Osteoblast (primary cell): ENCODE results near the gene FRMD4A. TPM values are rescaled to one million over a fixed set of nuclear protein-coding genes. Genes with fewer than 3 reads are reported as not detected.

ENCODE experiments used
- DNase-seq: peaks from one replicate; pipeline ENCODE4 v3.0.0; 2011; ENCODE audit warnings: low spot score, mixed read lengths; ENCODE audit not compliant: insufficient read length; ENCODE audit errors: missing footprints
- H2AFZ ChIP-seq: 2 replicates; pipeline ENCODE4 v1.6.0; 2011; ENCODE audit warnings: mild to moderate bottlenecking, low read length
- H3K27ac ChIP-seq: 2 replicates; pipeline ENCODE4 v1.5.1; 2011; ENCODE audit warnings: mild to moderate bottlenecking, low read depth, low read length, moderate library complexity
- H3K27me3 ChIP-seq: 2 replicates; pipeline ENCODE4 v1.6.0; 2012; ENCODE audit warnings: mild to moderate bottlenecking, control low read depth, inconsistent platforms, low read length, moderate library complexity; ENCODE audit not compliant: insufficient read depth
- H3K36me3 ChIP-seq: 2 replicates; pipeline ENCODE4 v1.5.1; 2011; ENCODE audit warnings: mild to moderate bottlenecking, low read length, control low read depth, moderate library complexity; ENCODE audit not compliant: insufficient read depth
- H3K4me1 ChIP-seq: 2 replicates; pipeline ENCODE4 v1.5.1; 2011; ENCODE audit warnings: mild to moderate bottlenecking, low read length, control low read depth, moderate library complexity; ENCODE audit not compliant: insufficient read depth
- H3K4me2 ChIP-seq: 2 replicates; pipeline ENCODE4 v1.6.0; 2011; ENCODE audit warnings: mild to moderate bottlenecking, low read length; ENCODE audit not compliant: insufficient read depth
- H3K4me3 ChIP-seq: fragments of 200-600 bp; sonication (generic); 3 replicates; pipeline ENCODE4 v1.5.1; 2012; ENCODE audit warnings: mild to moderate bottlenecking, low read length, inconsistent platforms; ENCODE audit not compliant: insufficient read depth
- H3K79me2 ChIP-seq: 2 replicates; pipeline ENCODE4 v1.6.0; 2012; ENCODE audit warnings: mild to moderate bottlenecking, low read length, control low read depth, inconsistent platforms; ENCODE audit not compliant: insufficient read depth
- H3K9me3 ChIP-seq: 2 replicates; pipeline ENCODE4 v1.5.1; 2011; ENCODE audit warnings: low read depth, low read length, control low read depth
- H4K20me1 ChIP-seq: 2 replicates; pipeline ENCODE4 v1.6.0; 2012; ENCODE audit warnings: mild to moderate bottlenecking, low read length, control low read depth; ENCODE audit not compliant: insufficient read depth
- CTCF ChIP-seq: IDR thresholded peaks from 2 replicates; pipeline ENCODE4 v1.5.1; 2011; ENCODE audit warnings: mild to moderate bottlenecking, low read depth, low read length, moderate library complexity; ENCODE audit errors: extremely low read depth
- total RNA-seq: library from RNA; depleted of rRNA; stranded (reverse); fragments of >200 nt; gene quantifications from 2 replicates; pipeline ENCODE4 v1.2.3, GENCODE V29; 2012

Gene FRMD4A
- total RNA-seq, 1 donor = 41.3 TPM

DNA sequence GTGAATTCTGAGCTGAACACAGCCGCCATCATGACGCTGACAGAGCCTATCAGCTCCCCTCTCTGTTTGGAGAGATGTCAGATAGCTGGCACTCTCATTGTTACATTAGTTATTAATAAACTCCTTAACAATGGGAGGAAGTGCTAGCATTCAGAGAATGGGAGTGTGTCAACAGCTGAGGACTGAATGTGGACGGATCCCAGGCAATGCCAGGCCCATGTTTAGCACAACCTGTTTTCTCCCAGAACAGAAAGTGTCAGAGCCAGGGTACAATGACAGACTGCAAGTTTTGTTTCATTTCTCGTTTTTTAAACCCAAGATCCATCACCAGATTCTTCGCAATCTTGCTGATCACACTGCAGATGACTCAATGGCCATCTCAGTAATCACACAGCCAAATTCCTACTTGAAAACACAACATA lies 644.4 kb downstream of the FRMD4A start:
- DNase-seq = no peak
- Histone ChIP-seq H3K4me3 (no peak overlapping the region), H3K36me3 (peaks cover 43% of the 10 kb centered on the region), H3K27me3 (no peaks in the 10 kb centered on the region), H3K4me2 (no peak overlapping the region), H3K4me1 (peaks cover 32% of the 10 kb centered on the region), H3K27ac (peak overlapping the region; percentile 97), H3K9me3 (no peaks in the 10 kb centered on the region), H2AFZ (no peak overlapping the region), H4K20me1 (peaks cover 2% of the 10 kb centered on the region), H3K79me2 (peaks cover 20% of the 10 kb centered on the region)
- TF ChIP-seq CTCF = no peak

GRCh38 chr10:13685885-13686284 lies 644.8 kb downstream of the FRMD4A start:
- no peaks in the 10 kb centered on the region for H3K9me3 ChIP-seq
- peaks cover 32% of the 10 kb centered on the region for H3K4me1 ChIP-seq
- H3K4me3 ChIP-seq = no peak overlapping the region
- H2AFZ ChIP-seq = no peak overlapping the region
- H3K36me3 ChIP-seq = peaks cover 41% of the 10 kb centered on the region
- no peak for DNase-seq
- H3K4me2 ChIP-seq = no peak overlapping the region
- H3K27me3 ChIP-seq = no peaks in the 10 kb centered on the region
- H4K20me1 ChIP-seq = peaks cover 4% of the 10 kb centered on the region
- H3K79me2 ChIP-seq = peaks cover 24% of the 10 kb centered on the region
- no peak for TF ChIP-seq CTCF
- H3K27ac ChIP-seq = peak overlapping the region; percentile 97

GRCh38 chr10:13684806-13685482 lies 645.8 kb downstream of the FRMD4A start:
- Histone ChIP-seq H3K4me3 (peak overlapping the region; percentile 42), H3K36me3 (peaks cover 34% of the 10 kb centered on the region), H3K4me1 (peaks cover 32% of the 10 kb centered on the region), H3K9me3 (no peaks in the 10 kb centered on the region), H4K20me1 (peaks cover 5% of the 10 kb centered on the region), H3K4me2 (peak overlapping the region; percentile 77), H2AFZ (peak overlapping the region; percentile 43), H3K27ac (peak overlapping the region; percentile 97), H3K79me2 (peaks cover 23% of the 10 kb centered on the region), H3K27me3 (no peaks in the 10 kb centered on the region)
- no peak for TF ChIP-seq CTCF
- DNase-seq = peak; percentile 85

DNA sequence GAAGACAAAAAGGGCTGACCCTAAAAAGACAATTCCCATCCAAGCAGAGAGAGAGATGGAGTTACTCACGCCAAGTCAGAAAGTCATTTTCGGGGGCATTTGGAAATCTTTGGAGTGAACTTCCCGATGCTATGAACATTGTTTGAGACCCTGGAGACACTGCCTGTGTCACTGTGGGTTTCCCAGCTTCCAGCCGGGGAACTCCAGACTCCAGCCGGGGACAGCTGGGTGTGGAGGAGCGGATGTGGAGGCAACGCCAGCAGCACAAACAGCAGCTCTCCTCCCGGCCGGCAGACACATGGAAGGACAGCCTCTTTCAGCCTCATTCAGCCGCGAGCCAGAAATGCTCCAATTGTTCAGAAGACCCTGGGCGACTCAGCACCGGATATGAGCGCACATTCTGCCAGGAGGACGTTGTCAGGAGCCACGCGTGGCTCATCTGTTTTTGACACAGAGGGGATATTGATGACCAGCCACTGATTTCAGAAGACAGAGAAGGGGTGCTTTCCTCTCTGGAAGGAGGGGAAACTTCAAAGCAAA lies 646.4 kb downstream of the FRMD4A start:
- Histone ChIP-seq H3K4me3 (peak overlapping the region; percentile 42), H3K9me3 (no peaks in the 10 kb centered on the region), H3K4me1 (peaks cover 32% of the 10 kb centered on the region), H3K4me2 (peak overlapping the region; percentile 77), H3K27ac (peak overlapping the region; percentile 97), H3K79me2 (peaks cover 28% of the 10 kb centered on the region), H3K36me3 (peaks cover 38% of the 10 kb centered on the region), H3K27me3 (no peaks in the 10 kb centered on the region), H2AFZ (peak overlapping the region; percentile 43), H4K20me1 (peaks cover 5% of the 10 kb centered on the region)
- DNase-seq = peak; percentile 84
- TF ChIP-seq CTCF = no peak
